Breast epithelium (tissue), 3 donors: ENCODE data around the gene RNF4.

ENCODE experiments used
- CTCF ChIP-seq, 3 donors: fragments of 450-650 bp; IDR thresholded peaks; one replicate each; pipeline ENCODE4 v1.5.1; 2016 to 2017; ENCODE audit warnings: antibody characterized with exemption in 3 of 3, mild to moderate bottlenecking in 3 of 3, moderate library complexity in 3 of 3
- POLR2A ChIP-seq: fragments of 450-650 bp; IDR thresholded peaks from one replicate; pipeline ENCODE4 v1.6.1; 2016; ENCODE audit warnings: antibody characterized with exemption, mild to moderate bottlenecking, moderate library complexity
- POLR2AphosphoS5 ChIP-seq, 3 donors: sonication (generic); formaldehyde crosslinking; IDR thresholded peaks; one replicate each; pipeline ENCODE4 v1.6.1; 2017; ENCODE audit warnings: antibody characterized with exemption in 3 of 3

GRCh38 chr4:2462992-2463762, 5.7 kb upstream of the RNF4 start:
- TF ChIP-seq CTCF (IDR thresholded peaks at IDR 0.05): no peak
- no peak for TF ChIP-seq POLR2A
- TF ChIP-seq POLR2AphosphoS5 (IDR thresholded peaks at IDR 0.05): no peak
